GM19238 (cell line): ENCODE data around the gene ZNF248.
"Not testable (repeated sequence)": the region's sequence is repeated elsewhere in the genome, so short reads cannot be mapped to it uniquely, and the experiment has no call there.

Source experiments
- DNase-seq: peaks from one replicate; pipeline ENCODE4 v3.0.0; 2011; ENCODE audit warnings: low spot score; ENCODE audit not compliant: insufficient read length

Gene ZNF248

DNA sequence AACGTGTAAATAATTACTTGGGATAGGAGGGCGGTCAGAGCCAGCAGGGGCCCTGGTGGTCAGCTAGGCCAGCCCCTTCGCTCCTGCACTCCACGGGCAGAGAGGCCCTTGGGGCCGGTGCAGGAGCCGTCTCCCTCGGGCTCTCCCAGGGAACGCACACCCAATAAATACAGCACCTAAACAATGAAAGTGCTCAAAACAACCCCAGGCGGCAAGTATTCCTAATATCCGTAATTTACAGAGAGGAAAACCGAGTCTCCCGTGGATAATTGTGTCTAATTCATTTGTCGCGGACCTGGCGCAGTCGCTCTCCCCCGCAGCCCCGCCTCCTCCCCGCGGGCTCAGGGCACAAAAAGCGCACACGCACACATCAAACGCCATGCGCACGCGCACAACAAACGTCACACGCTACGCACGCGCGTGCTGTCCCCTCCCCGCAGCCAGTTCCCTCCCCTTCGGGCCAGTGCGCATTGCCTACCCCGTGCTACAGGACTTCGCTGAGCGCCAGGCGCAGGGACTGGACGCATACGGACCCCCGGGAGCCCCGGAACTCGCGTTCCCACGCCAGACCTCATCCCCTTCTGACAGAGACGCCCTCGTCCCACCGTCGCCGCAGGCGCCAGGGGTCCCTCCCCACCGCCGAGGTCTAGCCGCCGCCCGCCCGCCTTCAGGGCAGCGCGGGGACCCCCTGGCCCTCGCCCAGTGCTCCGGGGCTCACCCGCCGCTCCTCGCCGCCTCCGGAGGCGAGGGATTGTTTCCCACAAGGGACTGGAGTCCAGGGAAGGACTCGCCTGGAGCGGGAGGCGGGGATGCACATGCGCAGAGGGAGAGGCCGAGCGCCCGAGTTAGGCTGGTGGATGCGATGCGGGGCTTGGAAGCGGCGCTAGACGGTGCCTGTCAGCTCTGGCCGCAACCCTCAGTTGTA, at the start of gene ZNF248:
Gene ZNF248 (minus strand): TSS at position 324 of the 925 bp plus-strand sequence. CDS start 1,300 bp downstream, outside the sequence.
- DNase-seq: peak; percentile 82

DNA sequence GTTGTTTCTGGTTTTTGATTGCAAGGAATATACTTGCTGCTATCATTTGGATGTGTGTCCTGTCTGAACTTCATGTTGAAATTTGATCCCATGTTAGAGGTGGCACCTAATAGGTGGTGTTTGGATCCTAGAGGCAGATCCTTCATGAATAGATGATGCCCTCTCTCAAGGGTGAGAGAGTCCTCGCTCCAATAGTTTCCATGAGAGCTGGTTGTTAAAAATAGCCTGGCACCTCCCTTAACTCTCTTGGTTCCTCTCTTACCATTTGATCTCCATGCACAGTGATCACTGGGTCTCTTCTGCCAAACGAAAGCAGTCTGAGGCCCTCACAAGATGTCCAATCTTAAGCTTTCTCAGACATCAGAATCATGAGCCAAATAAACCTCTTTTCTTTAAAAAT, 49.0 kb upstream of the ZNF248 start:
- DNase-seq: no peak

DNA sequence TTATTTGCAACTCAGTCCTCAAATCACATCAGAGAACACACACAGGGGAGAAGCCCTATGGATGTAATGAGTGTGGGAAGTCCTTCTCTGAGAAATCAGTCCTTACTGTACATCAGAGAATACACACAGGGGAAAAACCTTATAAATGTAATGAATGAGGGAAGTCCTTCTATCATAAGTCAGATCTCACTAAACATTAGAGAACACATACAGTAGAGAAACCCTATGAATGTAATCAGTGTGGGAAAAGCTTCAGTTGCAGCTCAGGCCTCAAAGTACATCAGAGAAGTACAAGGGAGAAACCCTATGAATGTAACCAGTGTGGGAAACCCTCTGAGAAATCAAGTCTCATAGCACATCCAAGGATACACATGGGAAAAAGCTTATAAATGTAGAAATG, 39.0 kb upstream of the ZNF248 start:
- no peak for DNase-seq

DNA sequence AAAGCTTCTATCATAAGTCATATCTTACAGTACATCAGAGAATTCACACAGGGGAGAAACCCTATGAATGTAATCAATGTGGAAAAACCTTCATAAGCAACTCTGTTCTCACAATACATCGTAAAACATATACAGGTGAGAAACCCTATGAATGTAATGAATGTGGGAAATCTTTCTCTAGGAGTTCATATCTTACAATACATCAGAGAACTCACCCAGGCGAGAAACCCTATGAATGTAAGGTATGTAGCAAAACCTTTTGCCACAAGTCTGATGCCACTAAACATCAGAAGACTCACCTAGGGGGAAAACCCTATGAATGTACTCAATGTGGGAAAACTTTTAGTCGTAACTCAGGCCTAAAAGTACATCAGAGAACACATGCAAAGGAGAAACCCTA, 38.3 kb upstream of the ZNF248 start:
- DNase-seq: no peak

DNA sequence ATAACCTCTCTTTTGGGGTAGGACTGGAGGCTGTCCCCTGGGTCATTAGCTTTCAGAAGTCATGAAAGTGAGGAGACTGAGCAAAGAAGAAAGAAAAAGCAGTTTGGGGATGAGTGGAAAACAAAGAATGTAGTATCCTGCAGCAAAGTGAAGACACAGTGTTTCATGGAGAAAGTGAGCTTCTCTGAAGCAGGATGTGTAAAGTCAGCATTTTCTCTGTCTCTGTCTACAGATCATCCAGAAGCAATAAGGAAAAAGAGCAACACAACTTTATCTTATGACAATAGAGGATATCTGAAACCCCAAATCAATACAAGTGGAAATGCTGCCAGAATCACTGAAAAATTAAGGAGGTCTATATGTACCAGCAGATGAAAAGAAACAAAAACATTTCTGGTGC, 28.4 kb upstream of the ZNF248 start:
- DNase-seq: no peak

DNA sequence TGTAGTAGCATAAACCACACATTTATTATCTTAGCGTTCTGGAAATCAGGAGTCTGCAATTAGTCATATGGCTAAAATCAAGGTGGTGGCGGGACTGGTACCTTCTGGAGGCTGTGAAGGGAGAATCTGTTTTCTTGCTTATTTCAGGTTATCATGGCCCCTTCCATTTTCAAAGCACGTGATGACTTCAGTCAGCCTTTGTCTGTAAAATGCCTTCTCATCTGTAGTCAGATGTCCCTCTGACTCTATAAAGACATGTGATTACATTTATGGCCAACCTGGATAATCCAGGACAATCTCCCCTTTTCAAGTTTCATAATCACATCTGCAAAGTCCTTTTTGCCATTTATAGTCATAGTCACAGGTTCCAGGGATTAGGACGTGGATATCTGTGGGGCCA, 15.5 kb upstream of the ZNF248 start:
- no peak for DNase-seq

DNA sequence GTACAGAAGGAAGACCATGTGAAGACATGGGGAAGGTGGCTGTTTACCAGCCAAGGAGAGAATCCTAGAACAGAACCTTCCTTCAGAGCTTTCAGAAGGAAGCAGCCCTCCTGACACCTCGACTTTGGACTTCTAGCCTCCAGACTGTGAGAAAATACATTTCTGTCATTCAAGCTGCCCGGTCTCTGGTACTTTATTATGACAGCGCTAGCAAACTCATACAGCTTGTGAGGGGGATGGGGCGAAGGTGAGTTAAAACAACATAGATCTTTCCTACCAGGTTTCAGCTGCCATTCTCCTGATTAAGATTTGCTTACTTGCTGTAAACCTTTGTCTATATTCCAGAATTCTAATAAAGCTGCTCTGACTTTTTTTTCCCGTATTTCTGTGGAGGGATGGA, 14.9 kb upstream of the ZNF248 start:
- no peak for DNase-seq

DNA sequence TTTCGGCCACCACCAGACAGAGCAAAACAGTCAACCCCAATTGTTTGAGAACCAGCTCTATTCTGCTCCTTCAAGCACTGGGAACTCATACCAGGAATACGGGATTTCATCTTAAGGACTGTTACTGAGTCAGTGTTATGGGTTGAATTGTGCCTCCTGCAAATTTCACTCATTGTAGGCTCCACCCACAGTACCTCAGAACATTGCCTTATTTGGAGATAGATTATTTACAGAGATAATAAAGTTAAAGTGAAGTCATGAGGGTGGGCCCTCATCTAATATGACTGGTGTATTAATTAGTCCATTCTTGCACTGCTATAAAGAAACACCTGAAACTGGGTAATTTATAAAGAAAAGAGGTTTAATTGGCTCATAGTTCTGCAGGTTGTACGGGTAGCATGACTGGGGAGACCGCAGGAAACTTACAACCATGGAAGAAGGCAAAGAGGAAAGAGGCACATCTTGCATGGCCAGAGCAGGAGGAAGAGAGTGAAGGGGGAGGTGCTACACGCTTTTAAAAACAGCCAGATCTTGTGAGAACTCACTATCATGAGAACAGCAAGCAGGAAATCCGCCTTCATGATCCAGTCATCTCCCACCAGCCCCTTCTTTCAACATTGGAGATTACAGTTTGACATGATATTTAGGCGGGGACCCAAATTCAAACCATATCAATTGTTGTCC, 14.3 kb upstream of the ZNF248 start:
- DNase-seq: no peak

DNA sequence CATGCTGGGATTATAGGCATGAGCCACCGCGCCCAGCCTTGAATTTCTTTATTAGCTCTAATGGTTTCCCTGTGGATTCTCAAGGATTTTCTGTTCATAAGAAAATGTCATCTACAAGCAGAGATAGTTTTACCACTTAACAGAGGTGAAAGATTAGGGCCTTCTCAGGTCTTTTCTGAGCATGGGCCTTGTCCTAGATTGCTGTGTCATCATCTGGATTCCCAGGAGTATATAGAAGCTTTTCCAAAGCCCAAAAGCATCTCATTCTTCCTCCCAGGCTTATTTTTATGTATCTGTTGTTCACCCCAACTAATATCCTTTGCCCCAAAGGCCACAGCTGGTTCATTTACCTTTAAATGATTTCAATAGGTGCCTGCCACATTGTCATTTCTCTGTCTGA, 13.7 kb upstream of the ZNF248 start:
- DNase-seq: no peak

DNA sequence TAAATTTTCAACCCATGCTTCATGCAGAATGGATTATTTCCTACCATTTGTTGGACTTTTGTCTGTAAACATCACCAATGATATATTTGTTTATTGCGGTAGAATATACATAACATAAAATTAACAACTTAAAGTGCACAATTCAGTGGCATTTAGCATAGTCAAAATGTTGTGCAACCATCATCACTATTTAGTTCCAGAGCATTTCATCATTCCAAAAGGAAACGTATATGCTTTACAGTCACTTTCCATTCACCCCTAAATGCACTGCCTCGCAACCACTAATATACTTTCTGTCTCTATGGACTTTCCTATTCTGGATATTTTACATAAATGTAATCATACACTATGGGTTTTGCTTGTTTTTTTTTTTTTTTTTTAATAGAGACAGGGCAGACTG, 11.4 kb upstream of the ZNF248 start:
- DNase-seq: no peak

DNA sequence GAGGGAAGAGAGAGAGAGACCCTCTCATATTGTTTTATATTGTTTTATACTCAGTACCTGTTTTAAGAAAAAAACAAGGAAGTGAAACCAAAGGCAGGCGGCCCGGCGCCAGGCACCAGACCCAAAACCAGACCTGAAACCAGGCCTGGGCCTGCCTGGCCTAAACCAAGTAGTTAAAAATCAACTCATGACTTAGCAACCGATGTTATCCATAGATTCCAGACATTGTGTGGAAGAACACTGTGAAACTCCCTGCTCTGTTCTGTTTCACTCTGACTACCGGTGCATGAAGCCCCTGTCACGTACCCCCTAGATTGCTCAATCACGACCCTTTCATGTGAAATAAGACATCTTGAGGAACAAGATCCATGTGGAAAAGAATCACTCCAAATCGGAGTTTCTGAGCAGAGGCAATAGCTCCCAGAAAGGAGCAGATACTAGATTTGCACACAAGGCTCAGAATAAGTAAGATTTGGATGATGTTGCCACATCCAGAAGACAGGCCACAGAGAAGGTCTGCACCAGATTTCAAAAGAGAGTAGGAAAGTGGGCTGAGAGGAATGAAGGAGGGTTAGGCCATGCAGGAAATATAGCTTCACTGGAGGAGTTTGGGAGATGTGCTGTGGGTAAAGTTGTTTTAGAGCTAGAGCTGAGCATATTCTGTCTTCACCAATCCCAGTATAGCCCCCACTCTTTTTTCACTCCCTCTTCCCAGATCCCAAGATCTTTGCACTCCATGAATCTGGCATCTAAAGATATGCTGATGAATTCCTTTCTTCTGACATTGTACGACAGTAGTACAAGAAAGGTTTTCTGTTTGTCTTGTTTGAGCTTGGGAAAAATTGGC, 8.8 kb upstream of the ZNF248 start:
- DNase-seq: no peak

DNA sequence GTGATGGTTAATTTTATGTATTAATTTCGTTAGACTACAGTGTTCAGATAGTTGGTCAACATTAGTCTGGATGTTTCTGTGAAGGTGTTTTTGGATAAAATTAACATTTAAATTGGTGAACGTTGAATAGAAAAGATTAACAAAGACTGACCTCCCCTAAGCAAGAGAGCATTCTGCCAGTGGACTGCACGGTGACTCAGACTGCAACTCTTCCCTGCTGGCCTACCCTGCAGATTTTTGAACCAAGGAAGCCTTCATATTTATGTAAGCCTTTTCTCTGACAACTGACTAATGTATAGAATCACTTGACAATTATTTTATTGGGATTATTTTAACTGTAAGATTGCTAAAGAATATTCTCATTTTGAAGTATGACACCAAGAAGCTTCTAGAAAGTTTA, 7.9 kb upstream of the ZNF248 start:
- no peak for DNase-seq

DNA sequence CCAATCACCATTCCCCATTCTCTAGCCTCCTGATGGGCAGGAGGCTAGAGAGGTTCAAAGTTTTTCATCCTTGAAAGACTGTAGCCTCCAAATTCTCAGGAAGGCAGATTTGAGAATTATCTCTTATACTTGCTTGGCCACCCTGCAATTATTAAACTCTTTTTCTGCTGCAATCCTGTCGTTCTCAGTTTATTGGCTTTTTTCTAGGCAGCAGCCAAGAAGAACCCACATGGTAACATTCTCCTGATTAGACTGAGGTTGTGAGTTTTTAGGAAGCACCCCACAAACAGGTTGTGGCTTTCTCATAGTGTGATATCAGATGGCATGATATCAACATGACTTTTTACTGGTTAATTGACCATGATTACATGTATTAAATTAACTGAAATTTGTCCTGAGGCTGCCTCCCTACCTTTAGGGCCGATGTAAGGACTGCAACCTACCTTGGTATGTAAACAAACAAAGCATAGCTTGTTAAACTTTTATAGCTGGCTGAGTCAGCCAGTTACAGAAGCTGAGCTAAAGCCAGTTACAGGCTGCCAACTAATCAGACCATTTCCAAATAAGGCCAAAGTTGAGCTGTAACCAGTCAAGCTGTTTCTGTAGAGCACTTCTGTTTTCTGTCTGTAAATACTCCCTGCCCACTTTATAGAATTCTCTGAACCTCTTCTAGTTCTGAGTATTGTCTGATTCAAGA, 3.2 kb upstream of the ZNF248 start:
- no peak for DNase-seq

DNA sequence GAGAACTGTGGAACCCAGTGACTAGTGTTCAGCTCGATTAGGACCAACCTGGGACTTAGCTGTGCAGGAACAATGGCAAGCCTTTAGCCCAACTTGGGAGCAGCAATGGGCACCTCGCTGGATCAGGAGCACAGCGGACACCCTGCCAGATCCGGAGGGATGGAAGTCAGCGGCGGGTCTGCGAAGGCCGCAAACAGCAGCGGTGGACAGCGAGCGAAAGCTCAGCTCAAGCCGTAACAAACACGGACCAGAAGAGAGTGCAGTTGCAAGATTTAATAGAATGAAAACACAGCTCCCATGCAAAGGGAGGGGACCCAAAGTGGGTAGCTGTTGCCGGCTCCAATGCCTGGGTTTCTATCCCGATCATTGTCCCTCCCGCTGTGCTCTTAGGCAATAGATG, 1.9 kb upstream of the ZNF248 start:
- not testable (repeated sequence) for DNase-seq

DNA sequence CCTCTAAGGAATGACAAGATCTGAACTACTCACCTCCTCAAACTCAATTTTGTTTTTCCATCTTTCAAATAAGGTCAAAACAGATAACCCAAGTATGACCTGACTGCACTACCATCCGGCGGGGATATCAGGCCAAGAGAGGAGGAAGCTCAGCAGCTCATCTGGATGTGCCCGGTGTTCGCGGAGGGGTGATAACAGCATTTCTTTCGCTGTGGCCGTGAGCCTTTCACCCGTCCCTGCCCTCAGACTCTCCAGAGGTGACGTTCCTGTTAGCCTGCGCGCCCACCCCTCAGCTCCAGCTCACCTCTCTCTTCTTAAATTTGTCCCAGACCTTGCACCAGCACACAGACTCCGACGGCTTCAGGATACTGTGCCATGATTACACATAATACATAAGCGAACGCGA, 526 bp downstream of the ZNF248 start:
- peak; percentile 7 for DNase-seq

DNA sequence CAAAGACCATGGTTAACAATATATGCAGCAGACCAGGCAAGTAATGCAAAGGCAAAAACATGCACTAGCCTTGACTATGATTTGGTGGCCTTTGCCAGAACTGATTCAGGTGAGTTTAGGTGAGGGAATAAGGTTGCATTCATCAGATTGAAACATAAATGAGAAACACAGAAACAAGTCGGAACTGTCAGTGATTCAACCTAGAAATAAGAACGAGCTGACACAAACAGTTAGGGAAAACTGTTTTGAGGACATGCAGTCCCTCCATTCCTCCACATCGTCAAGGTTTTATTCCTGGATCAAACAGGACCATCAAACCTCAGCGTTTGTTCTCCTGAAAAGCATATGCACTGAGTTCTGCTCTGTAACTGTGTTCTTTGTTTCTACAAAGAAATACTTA, 1.8 kb downstream of the ZNF248 start:
- no peak for DNase-seq

DNA sequence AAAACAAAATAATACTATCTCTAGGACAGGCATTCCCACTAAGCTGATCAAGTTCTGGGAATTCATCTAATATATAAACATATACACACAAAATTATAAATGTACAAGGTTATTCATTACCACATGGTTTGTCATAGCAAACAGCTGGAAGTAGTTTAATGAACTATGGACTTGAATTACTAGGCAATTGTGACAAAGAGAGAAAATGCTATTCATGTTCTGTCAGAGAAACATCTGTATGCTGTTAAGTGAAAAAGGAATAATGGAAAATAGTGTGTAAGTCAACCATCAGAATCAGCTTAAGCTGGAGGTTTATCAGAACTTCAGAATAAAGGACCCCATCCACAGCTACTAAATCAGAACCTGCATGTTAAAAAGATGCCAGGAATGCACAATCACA, 2.8 kb downstream of the ZNF248 start:
- no peak for DNase-seq

DNA sequence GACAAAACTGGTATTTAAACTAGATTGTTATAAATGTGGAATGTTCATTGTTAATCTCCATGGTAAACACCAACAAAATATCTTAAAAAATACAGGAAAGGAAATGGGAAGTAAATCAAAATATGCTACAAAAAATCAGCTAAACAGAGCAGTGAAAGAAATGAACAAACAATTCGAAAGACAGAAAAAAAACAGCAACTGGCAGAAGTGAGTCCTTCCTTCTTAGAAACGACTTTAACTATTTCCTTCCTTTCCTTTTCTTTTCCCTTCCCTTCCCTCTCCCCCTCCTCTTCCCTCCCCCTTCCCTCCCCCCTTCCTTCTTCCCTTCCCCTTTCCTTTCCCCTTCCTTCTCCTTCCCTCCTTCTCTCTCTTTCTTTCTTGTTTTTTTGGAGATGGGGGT, 12.8 kb downstream of the ZNF248 start:
- no peak for DNase-seq

DNA sequence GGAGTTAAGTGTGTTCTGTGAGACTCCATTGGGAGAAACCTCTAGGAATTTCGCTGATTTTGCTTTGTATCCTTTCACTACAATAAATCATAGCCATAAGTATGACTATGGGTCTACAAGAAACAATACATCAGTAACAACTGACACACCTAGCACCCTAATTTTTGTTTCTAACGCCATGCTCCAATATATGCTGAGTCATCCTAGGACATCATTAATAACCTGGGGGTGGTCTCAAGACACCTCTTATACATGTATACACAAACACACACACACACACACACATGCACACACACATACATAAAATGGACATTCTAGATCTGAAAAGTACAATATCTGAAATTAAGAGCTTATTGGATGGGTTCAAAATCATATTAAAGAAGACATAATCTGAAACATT, 18.2 kb downstream of the ZNF248 start:
- DNase-seq: no peak

DNA sequence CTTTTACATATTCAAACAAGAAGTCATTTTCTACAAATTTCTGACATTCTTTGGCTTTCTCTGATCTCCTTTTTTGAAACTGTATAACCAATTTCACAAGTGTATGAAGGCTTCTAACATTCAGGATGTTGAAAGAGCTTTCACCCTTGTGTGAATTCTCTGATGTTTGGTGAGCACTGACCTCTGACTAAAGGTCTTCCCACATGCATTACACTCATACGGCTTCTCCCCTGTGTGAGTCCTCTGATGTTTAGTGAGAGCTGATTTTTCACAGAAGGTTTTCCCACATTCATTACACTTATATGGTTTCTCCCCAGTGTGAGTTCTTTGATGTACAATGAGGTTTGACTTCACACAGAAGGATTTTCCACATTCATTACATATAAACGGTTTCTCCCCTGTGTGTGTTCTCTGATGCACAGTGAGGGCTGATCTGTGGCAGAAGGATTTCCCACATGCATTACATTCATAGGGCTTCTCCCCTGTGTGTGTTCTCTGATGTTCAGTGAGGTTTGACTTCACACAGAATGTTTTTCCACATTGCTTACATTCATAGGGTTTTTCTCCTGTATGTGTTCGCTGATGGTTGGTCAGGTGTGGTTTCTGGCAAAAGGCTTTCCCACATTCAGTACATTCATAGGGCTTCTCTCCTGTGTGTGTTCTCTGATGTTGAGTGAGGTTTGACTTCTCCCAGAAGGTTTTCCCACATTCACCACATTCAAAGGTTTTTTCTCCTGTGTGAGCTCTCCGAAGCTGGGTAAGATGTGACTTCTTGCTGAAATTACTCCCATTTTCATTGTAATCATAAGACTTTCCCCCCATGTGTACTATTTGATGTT, 25.7 kb downstream of the ZNF248 start:
- DNase-seq: no peak
